ENCODE data around the gene KCNE1. TPM values are rescaled to one million over a fixed set of nuclear protein-coding genes. Genes with fewer than 3 reads are reported as not detected.

The KCNE1 gene
- total and polyA plus RNA-seq, 2 of the 4 experiments (the other 2 are of a cell fraction): 0.46 to 0.90 TPM

DNA sequence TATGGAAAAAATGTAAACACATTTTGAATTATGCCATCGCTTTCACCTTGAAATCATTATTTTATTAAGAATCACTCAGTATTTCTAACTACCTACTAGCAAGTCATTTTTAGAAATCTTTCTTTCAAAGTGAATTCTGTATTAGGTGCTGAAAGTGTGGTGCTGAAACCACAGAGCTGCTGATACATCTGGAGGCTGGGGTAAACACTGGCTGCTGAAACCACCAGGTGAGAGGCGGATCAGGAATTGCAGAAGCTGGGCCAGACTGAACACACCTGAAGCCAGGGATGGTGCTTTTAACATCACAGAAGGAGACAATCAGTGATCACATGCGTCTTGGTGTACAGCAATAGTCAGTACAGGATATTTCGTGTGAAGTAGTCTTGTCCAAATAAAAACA lies 42.2 kb upstream of the KCNE1 start:
- BruUV-seq (replicated peaks): no TSS peak
- no peak for DNase-seq
- Histone ChIP-seq H3K9me1 (ENCODE audit: insufficient read depth, low read length) (peaks cover 8% of the 10 kb centered on the region), H4K5ac (ENCODE audit: low read depth, low read length) (peak overlapping the region; percentile 9; the same call in 1 of the 2 replicates), H2AFZ (replicated peaks; ENCODE audit: low read length, poor library complexity) (no peak overlapping the region), H2AK9ac (replicated peaks; ENCODE audit: low read depth, low read length, poor library complexity) (no peak overlapping the region), H2AK5ac (ENCODE audit: low read depth, low read length) (peak overlapping the region; percentile 59), H4K20me1 (ENCODE audit: insufficient read depth, low read length) (no peaks in the 10 kb centered on the region), H3K4me1 (ENCODE audit: control insufficient read depth, insufficient read depth, low read length) (peaks cover 10% of the 10 kb centered on the region), H3K36me3 (ENCODE audit: control insufficient read depth, insufficient read depth, low read length) (no peaks in the 10 kb centered on the region), H3K4me2 (ENCODE audit: low read depth, low read length) (no peak overlapping the region), H3K18ac (ENCODE audit: low read depth, low read length) (no peak overlapping the region), H3K23ac (ENCODE audit: low read depth, low read length) (no peak overlapping the region), H2BK5ac (ENCODE audit: low read depth, low read length, poor library complexity, severe bottlenecking) (peak overlapping the region; percentile 96), H3K4ac (ENCODE audit: low read depth, low read length) (peak overlapping the region; percentile 29), H2BK15ac (ENCODE audit: low read depth, low read length) (peak overlapping the region; percentile 36; the same call in 1 of the 3 replicates), H2BK120ac (ENCODE audit: low read depth, low read length) (peak overlapping the region; percentile 97), H4K91ac (ENCODE audit: insufficient read depth, low read depth, low read length) (no peak overlapping the region), H3K14ac (replicated peaks; ENCODE audit: low read depth, low read length) (no peak overlapping the region; the same call in 1 of the 2 replicates), H2BK20ac (ENCODE audit: low read depth, low read length) (peak overlapping the region; percentile 65), H4K8ac (ENCODE audit: low read depth in 2 of 2, low read length in 2 of 2) (peak overlapping the region in 1 of 2 experiments; percentile 41; a peak in 2 of 4 replicates), H3K9me3 (ENCODE audit: control insufficient read depth, insufficient read depth, low read length) (no peaks in the 10 kb centered on the region), H3K27ac (ENCODE audit: insufficient read depth, low read length) (peak overlapping the region; percentile 25), H3K9ac (ENCODE audit: low read depth, low read length) (no peak overlapping the region), H3K4me3 (ENCODE audit: insufficient read depth, low read depth, low read length) (no peak overlapping the region), H3K79me1 (ENCODE audit: low read depth in 1 of 2, low read length in 2 of 2) (peaks cover 17 to 28% of the 10 kb centered on the region in 2 experiments), H3K27me3 (ENCODE audit: control insufficient read depth, insufficient read depth, low read length) (no peaks in the 10 kb centered on the region), H3K56ac (ENCODE audit: extremely low read depth, insufficient read depth, low read length) (no peak overlapping the region)
- intact Hi-C loops (cut with micrococcal nuclease) (no loop called here), in situ Hi-C loops (cut with MboI; ENCODE audit: low sequenced_read_pairs) (no loop called here), dilution Hi-C loops (cut with HindIII; ENCODE audit: low sequenced_read_pairs, unreplicated experiment) (no loop called here)
- WGBS, 2 experiments (ENCODE audit: extremely low coverage in 2 of 2, insufficient read length in 1 of 2): 100% methylated on average over 1 of the region's 4 CpGs; no CpG with 5 or more reads in 1 of the 2 experiments
- no peak for ATAC-seq (ENCODE audit: low read depth)
- TF ChIP-seq BHLHE40 (IDR thresholded peaks at IDR 0.05; ENCODE audit: low read depth, low read length) (no peak), CEBPB (IDR thresholded peaks at IDR 0.05; ENCODE audit: low read depth, low read length) (no peak), MAFK (IDR thresholded peaks at IDR 0.05; ENCODE audit: low read depth, low read length) (no peak), CHD1 (IDR thresholded peaks at IDR 0.05; ENCODE audit: low read depth, low read length) (no peak), RAD21 (IDR thresholded peaks at IDR 0.05; ENCODE audit: low read length) (no peak), POLR2A (IDR thresholded peaks at IDR 0.05; ENCODE audit: low read depth, low read length) (no peak), NFE2L2 (IDR thresholded peaks at IDR 0.05; ENCODE audit: low read depth, low read length) (no peak), FOS (IDR thresholded peaks at IDR 0.05; ENCODE audit: low read depth, low read length) (no peak), SMC3 (IDR thresholded peaks at IDR 0.05; ENCODE audit: low read depth, low read length) (no peak), MAZ (IDR thresholded peaks at IDR 0.05; ENCODE audit: borderline replicate concordance, low read depth, low read length) (no peak), RCOR1 (IDR thresholded peaks at IDR 0.05; ENCODE audit: insufficient replicate concordance, low read length) (no peak)
- TF ChIP-seq, protein P1, sequence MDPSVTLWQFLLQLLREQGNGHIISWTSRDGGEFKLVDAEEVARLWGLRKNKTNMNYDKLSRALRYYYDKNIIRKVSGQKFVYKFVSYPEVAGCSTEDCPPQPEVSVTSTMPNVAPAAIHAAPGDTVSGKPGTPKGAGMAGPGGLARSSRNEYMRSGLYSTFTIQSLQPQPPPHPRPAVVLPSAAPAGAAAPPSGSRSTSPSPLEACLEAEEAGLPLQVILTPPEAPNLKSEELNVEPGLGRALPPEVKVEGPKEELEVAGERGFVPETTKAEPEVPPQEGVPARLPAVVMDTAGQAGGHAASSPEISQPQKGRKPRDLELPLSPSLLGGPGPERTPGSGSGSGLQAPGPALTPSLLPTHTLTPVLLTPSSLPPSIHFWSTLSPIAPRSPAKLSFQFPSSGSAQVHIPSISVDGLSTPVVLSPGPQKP (IDR thresholded peaks at IDR 0.05; ENCODE audit: borderline replicate concordance, low read depth, low read length): no peak
- TF ChIP-seq, protein P2, sequence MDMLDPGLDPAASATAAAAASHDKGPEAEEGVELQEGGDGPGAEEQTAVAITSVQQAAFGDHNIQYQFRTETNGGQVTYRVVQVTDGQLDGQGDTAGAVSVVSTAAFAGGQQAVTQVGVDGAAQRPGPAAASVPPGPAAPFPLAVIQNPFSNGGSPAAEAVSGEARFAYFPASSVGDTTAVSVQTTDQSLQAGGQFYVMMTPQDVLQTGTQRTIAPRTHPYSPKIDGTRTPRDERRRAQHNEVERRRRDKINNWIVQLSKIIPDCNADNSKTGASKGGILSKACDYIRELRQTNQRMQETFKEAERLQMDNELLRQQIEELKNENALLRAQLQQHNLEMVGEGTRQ (IDR thresholded peaks at IDR 0.05; ENCODE audit: low read depth, low read length): no peak
- TF ChIP-seq, protein P3, sequence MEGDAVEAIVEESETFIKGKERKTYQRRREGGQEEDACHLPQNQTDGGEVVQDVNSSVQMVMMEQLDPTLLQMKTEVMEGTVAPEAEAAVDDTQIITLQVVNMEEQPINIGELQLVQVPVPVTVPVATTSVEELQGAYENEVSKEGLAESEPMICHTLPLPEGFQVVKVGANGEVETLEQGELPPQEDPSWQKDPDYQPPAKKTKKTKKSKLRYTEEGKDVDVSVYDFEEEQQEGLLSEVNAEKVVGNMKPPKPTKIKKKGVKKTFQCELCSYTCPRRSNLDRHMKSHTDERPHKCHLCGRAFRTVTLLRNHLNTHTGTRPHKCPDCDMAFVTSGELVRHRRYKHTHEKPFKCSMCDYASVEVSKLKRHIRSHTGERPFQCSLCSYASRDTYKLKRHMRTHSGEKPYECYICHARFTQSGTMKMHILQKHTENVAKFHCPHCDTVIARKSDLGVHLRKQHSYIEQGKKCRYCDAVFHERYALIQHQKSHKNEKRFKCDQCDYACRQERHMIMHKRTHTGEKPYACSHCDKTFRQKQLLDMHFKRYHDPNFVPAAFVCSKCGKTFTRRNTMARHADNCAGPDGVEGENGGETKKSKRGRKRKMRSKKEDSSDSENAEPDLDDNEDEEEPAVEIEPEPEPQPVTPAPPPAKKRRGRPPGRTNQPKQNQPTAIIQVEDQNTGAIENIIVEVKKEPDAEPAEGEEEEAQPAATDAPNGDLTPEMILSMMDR (conservative IDR thresholded peaks at IDR 0.05; ENCODE audit: low read depth, low read length): no peak
- POLR2A ChIA-PET (ENCODE audit: unreplicated experiment): no interaction called here
- CTCF ChIA-PET: no interaction called here
